Naive thymus-derived CD8-positive, alpha-beta T cell (primary cell): ENCODE results near the gene PRCP. TPM values are rescaled to one million over a fixed set of nuclear protein-coding genes. Genes with fewer than 3 reads are reported as not detected.

ENCODE experiments used
- polyA plus RNA-seq, 3 donors: library from polyadenylated mRNA; unstranded; fragments of 300-500 nt; fragmentation: Illumina TruSeq; gene quantifications; one replicate each; pipeline ENCODE4 v1.2.3, GENCODE V29; 2021
- total RNA-seq, 8 experiments: library from RNA in 2 of 8; stranded (reverse) in 2 of 8; gene quantifications; one replicate each; pipeline ENCODE4 v1.2.3 and lab custom pipeline; 2021 to 2026

Gene PRCP
- total and polyA plus RNA-seq, 5 experiments from 2014 or later: 26.4 to 50.2 (median 48.3) TPM

Other genes starting within 250 kb of the PRCP start
- gene FAM181B, start 166.6 kb downstream of the PRCP start, total RNA-seq: not detected
- not detected for gene FAM181B, start 166.6 kb downstream of the PRCP start, polyA plus RNA-seq
- gene DDIAS, start 1.3 kb upstream of the PRCP start, total RNA-seq: 1 to 10 TPM; 2.3 to 2.5 TPM
- gene DDIAS, start 1.3 kb upstream of the PRCP start, polyA plus RNA-seq: 1 to 10 TPM in 2 of 3 donors, under 1 TPM in 1; 0.59 to 3.1 (median 1.7) TPM
- gene RAB30, start 171.5 kb upstream of the PRCP start, total RNA-seq: 10 to 100 TPM; 28.1 to 35.5 TPM
- gene RAB30, start 171.5 kb upstream of the PRCP start, polyA plus RNA-seq: 10 to 100 TPM; 10.7 to 17.4 (median 12.8) TPM